ENCODE results near the gene NAPB. TPM values are rescaled to one million over a fixed set of nuclear protein-coding genes. Genes with fewer than 3 reads are reported as not detected.

Gene NAPB
- total RNA-seq, 1 experiment from 2014 or later: 5.8 TPM

DNA sequence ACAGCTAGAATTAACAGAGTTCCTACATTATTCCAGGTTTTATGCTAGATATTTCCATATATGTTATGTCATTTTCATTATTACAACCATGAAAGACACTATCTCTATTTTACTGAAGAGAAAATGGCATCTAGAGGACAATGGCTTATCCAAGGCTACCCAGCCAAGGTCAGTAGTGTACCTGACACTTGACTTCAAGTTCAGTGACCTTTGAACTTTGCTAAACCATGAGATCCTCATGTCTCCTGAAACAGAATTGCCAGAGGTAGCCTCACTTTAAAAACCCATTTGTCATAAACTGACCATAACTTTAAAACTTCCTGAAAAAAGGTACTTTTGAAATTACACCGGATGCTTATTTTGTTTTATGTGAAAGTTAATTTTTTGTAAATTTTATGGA is 14.4 kb downstream of the NAPB start:
- DNase-seq (ENCODE audit: low read depth, low spot score): no peak
- H3K4me3 ChIP-seq (ENCODE audit: low read depth in 2 of 2, low read length in 2 of 2): no peak overlapping the region
- no peak for ATAC-seq
- ChIA-PET CTCF (no interaction called here), POLR2A (no interaction called here)
- H3K9me3 ChIP-seq (ENCODE audit: control insufficient read depth, insufficient read depth, low read depth, low read length): no peaks in the 10 kb centered on the region
- no peaks in the 10 kb centered on the region; the same call in 1 of the 2 replicates for H3K4me1 ChIP-seq (ENCODE audit: control insufficient read depth, insufficient read depth, low read length)
- no peaks in the 10 kb centered on the region for H3K27me3 ChIP-seq (ENCODE audit: control insufficient read depth, insufficient read depth, low read length)
- H3K27ac ChIP-seq (ENCODE audit: low read length): no peak overlapping the region
- H3K36me3 ChIP-seq (ENCODE audit: control insufficient read depth, insufficient read depth, low read length): no peaks in the 10 kb centered on the region
- BruUV-seq (replicated peaks): no TSS peak
- in situ Hi-C loops (cut with HindIII; ENCODE audit: low pct_unique_long_range_greater_than_20kb, low sequenced_read_pairs): no loop called here
- TF ChIP-seq SIN3A (IDR thresholded peaks at IDR 0.05; ENCODE audit: borderline replicate concordance, insufficient read depth, low read depth, low read length) (no peak), POLR2AphosphoS5 (IDR thresholded peaks at IDR 0.05; ENCODE audit: low read depth, low read length) (no peak), TCF7L2 (IDR thresholded peaks at IDR 0.05; ENCODE audit: low read depth, low read length) (no peak)
- TF ChIP-seq, protein P1, sequence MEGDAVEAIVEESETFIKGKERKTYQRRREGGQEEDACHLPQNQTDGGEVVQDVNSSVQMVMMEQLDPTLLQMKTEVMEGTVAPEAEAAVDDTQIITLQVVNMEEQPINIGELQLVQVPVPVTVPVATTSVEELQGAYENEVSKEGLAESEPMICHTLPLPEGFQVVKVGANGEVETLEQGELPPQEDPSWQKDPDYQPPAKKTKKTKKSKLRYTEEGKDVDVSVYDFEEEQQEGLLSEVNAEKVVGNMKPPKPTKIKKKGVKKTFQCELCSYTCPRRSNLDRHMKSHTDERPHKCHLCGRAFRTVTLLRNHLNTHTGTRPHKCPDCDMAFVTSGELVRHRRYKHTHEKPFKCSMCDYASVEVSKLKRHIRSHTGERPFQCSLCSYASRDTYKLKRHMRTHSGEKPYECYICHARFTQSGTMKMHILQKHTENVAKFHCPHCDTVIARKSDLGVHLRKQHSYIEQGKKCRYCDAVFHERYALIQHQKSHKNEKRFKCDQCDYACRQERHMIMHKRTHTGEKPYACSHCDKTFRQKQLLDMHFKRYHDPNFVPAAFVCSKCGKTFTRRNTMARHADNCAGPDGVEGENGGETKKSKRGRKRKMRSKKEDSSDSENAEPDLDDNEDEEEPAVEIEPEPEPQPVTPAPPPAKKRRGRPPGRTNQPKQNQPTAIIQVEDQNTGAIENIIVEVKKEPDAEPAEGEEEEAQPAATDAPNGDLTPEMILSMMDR (IDR thresholded peaks at IDR 0.05): no peak
- TF ChIP-seq, protein P2, sequence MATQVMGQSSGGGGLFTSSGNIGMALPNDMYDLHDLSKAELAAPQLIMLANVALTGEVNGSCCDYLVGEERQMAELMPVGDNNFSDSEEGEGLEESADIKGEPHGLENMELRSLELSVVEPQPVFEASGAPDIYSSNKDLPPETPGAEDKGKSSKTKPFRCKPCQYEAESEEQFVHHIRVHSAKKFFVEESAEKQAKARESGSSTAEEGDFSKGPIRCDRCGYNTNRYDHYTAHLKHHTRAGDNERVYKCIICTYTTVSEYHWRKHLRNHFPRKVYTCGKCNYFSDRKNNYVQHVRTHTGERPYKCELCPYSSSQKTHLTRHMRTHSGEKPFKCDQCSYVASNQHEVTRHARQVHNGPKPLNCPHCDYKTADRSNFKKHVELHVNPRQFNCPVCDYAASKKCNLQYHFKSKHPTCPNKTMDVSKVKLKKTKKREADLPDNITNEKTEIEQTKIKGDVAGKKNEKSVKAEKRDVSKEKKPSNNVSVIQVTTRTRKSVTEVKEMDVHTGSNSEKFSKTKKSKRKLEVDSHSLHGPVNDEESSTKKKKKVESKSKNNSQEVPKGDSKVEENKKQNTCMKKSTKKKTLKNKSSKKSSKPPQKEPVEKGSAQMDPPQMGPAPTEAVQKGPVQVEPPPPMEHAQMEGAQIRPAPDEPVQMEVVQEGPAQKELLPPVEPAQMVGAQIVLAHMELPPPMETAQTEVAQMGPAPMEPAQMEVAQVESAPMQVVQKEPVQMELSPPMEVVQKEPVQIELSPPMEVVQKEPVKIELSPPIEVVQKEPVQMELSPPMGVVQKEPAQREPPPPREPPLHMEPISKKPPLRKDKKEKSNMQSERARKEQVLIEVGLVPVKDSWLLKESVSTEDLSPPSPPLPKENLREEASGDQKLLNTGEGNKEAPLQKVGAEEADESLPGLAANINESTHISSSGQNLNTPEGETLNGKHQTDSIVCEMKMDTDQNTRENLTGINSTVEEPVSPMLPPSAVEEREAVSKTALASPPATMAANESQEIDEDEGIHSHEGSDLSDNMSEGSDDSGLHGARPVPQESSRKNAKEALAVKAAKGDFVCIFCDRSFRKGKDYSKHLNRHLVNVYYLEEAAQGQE (IDR thresholded peaks at IDR 0.05; ENCODE audit: insufficient read depth in 1 of 2, low read depth in 2 of 2, low read length in 1 of 2): no peak
- intact Hi-C loops (cut with micrococcal nuclease; ENCODE audit: unreplicated experiment): no loop called here

DNA sequence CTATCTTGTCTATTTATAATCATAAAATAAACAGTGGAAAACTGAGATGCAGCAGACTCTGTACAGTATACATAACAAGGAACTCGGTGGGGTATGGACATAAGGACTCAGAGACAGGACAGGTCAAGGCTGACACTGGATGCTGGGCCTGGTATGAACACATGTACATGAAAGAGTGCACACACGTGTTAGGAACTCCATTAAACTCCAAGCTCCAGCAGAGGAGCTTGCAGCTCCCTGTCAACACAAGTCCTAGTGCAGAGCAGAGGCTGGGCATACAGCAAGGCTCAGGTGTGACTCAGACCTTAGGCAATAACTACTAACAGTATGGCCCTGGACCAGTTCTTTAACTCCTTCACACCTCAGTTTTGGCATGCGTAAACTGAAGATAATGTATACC is 17.1 kb downstream of the NAPB start:
- Histone ChIP-seq H3K9me3 (ENCODE audit: control insufficient read depth, insufficient read depth, low read depth, low read length) (no peaks in the 10 kb centered on the region), H3K27me3 (ENCODE audit: control insufficient read depth, insufficient read depth, low read length) (no peaks in the 10 kb centered on the region), H3K4me1 (ENCODE audit: control insufficient read depth, insufficient read depth, low read length) (no peaks in the 10 kb centered on the region), H3K27ac (ENCODE audit: low read length) (no peak overlapping the region), H3K36me3 (ENCODE audit: control insufficient read depth, insufficient read depth, low read length) (no peaks in the 10 kb centered on the region), H3K4me3 (ENCODE audit: low read depth in 2 of 2, low read length in 2 of 2) (no peak overlapping the region)
- no peak for TF ChIP-seq POLR2AphosphoS5 (IDR thresholded peaks at IDR 0.05; ENCODE audit: low read depth, low read length)
- TF ChIP-seq, protein P1 (IDR thresholded peaks at IDR 0.05): no peak
- TF ChIP-seq TCF7L2 (IDR thresholded peaks at IDR 0.05; ENCODE audit: low read depth, low read length): no peak
- TF ChIP-seq, protein P2 (IDR thresholded peaks at IDR 0.05; ENCODE audit: insufficient read depth in 1 of 2, low read depth in 2 of 2, low read length in 1 of 2): no peak
- TF ChIP-seq SIN3A (IDR thresholded peaks at IDR 0.05; ENCODE audit: borderline replicate concordance, insufficient read depth, low read depth, low read length): no peak
- in situ Hi-C loops (cut with HindIII; ENCODE audit: low pct_unique_long_range_greater_than_20kb, low sequenced_read_pairs) (no loop called here), intact Hi-C loops (cut with micrococcal nuclease; ENCODE audit: unreplicated experiment) (no loop called here)
- no TSS peak for BruUV-seq (replicated peaks)
- POLR2A ChIA-PET: no interaction called here
- CTCF ChIA-PET: no interaction called here
- ATAC-seq: no peak
- DNase-seq (ENCODE audit: low read depth, low spot score): no peak
